ENCODE results near the gene LMO2. TPM values are rescaled to one million over a fixed set of nuclear protein-coding genes. Genes with fewer than 3 reads are reported as not detected.
A peak's percentile ranks its signal among the peaks of the same experiment; 100 is the strongest.

The LMO2 gene
- total RNA-seq, 1 donor from 2014 or later = 16.1 TPM

GRCh38 chr11:33887886-33888285 is 4.0 kb downstream of the LMO2 start:
- DNase-seq = no peak

- DNase-seq = no peak
Measured at GRCh38 chr11:33885338-33886005, 6.4 kb downstream of the LMO2 start.

- no peak for DNase-seq
Measured at GRCh38 chr11:33884601-33885000, 7.3 kb downstream of the LMO2 start.

- DNase-seq = no peak
Measured at GRCh38 chr11:33884035-33884434, 7.8 kb downstream of the LMO2 start.

GRCh38 chr11:33881651-33882503 is 10.0 kb downstream of the LMO2 start:
- DNase-seq = no peak

- DNase-seq = no peak
Measured at GRCh38 chr11:33880979-33881378, 10.9 kb downstream of the LMO2 start.

- no peak for DNase-seq
Measured at GRCh38 chr11:33879375-33879774, 12.5 kb downstream of the LMO2 start.

- no peak for DNase-seq
Measured at GRCh38 chr11:33877038-33877437, 14.8 kb downstream of the LMO2 start.

- DNase-seq = no peak
Measured at GRCh38 chr11:33875621-33876294, 16.1 kb downstream of the LMO2 start.

GRCh38 chr11:33874910-33875490 is 16.9 kb downstream of the LMO2 start:
- no peak for DNase-seq

- no peak for DNase-seq
Measured at GRCh38 chr11:33874433-33874832, 17.4 kb downstream of the LMO2 start.

- DNase-seq = peak; percentile 76
Measured at GRCh38 chr11:33869481-33870422, 22.1 kb downstream of the LMO2 start.

GRCh38 chr11:33868647-33869461 is 23.0 kb downstream of the LMO2 start:
- no peak for DNase-seq

GRCh38 chr11:33867996-33868646 is 23.8 kb downstream of the LMO2 start:
- DNase-seq = no peak

GRCh38 chr11:33867561-33867960 is 24.3 kb downstream of the LMO2 start:
- no peak for DNase-seq

- no peak for DNase-seq
Measured at GRCh38 chr11:33866936-33867335, 24.9 kb downstream of the LMO2 start.

GRCh38 chr11:33864479-33864878 is 27.4 kb downstream of the LMO2 start:
- no peak for DNase-seq

- no peak for DNase-seq
Measured at GRCh38 chr11:33863418-33864172, 28.3 kb downstream of the LMO2 start.

GRCh38 chr11:33861941-33862589 is 29.8 kb downstream of the LMO2 start:
- no peak for DNase-seq
